ENCODE data around the gene CCDC149. TPM values are rescaled to one million over a fixed set of nuclear protein-coding genes. Genes with fewer than 3 reads are reported as not detected.

CCDC149 gene
- total RNA-seq, 1 donor from 2014 or later: 16.7 TPM

DNA sequence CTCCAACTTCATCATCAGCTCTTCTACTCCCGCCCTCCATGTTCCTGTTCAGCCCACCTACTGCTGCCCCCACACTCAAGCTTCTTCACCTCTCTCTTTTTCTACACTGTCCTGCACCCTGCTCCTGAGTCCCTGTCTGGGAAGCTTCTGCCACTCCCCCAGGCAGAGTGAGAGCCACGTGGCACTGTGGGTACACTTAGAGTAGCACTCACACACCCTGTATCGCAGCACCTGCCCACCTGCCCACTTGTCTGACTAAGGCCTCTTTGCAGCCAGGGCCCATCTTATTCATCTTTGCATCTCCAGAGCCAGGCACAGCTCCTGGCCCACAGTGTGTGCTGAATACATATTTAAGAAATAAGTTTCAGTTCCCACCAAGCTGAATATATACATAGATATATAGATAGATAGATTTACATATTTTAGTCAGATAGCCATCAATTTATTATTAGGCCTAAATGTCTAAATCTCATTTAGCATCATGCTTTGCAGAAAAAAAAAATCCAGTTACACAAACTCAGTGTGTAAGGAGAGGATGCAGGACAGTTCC lies 24.9 kb downstream of the CCDC149 start:
- TF ChIP-seq CTCF (IDR thresholded peaks at IDR 0.05) (no peak), POLR2A (IDR thresholded peaks at IDR 0.05) (no peak), POLR2AphosphoS5 (IDR thresholded peaks at IDR 0.05; ENCODE audit: insufficient read depth in 1 of 2, low read depth in 1 of 2) (no peak)
- intact Hi-C loops (cut with DNase I): no loop called here
- H3K4me3 ChIP-seq: no peak overlapping the region

DNA sequence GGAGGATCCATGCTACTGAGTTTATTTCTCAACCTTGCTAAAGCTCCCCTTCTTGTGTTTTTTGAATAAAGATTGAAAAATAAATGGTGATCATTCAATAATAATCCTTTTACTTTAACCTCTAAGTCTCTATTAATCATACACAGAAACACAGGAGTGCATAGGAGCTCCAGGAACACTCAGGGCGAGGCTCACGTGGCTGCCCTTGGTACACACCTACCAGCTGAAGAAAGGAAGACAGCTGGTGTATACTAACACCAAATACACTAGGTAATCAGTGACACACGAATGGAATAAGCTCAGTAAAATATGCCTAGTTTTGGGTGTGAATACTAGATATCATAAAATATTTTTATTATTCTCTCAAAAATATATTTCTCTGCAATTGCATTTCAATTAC lies 26.2 kb downstream of the CCDC149 start:
- Histone ChIP-seq H3K36me3 (no peaks in the 10 kb centered on the region), H3K4me1 (no peaks in the 10 kb centered on the region), H3K4me3 (no peak overlapping the region), H3K9me3 (no peaks in the 10 kb centered on the region), H3K27me3 (no peaks in the 10 kb centered on the region), H3K27ac (no peak overlapping the region)
- DNase-seq (ENCODE audit: extremely low spot score in 2 of 2): no peak
- TF ChIP-seq POLR2AphosphoS5 (IDR thresholded peaks at IDR 0.05; ENCODE audit: insufficient read depth in 1 of 2, low read depth in 1 of 2) (no peak), POLR2A (IDR thresholded peaks at IDR 0.05) (no peak), CTCF (IDR thresholded peaks at IDR 0.05) (no peak)
- intact Hi-C loops (cut with DNase I): no loop called here

More for the DNA sequence above, 24.9 kb downstream of the CCDC149 start:
- no peaks in the 10 kb centered on the region for H3K4me1 ChIP-seq
- H3K9me3 ChIP-seq: no peaks in the 10 kb centered on the region
- no peaks in the 10 kb centered on the region for H3K27me3 ChIP-seq
- H3K36me3 ChIP-seq: no peaks in the 10 kb centered on the region
- no peak overlapping the region for H3K27ac ChIP-seq
- DNase-seq (ENCODE audit: extremely low spot score in 2 of 2): no peak

- no peaks in the 10 kb centered on the region for H3K36me3 ChIP-seq
- DNase-seq (ENCODE audit: extremely low spot score in 2 of 2): no peak
- H3K27ac ChIP-seq: no peak overlapping the region
These were observed 27.5 kb downstream of the CCDC149 start for GRCh38 chr4:24885342-24885741.

DNA sequence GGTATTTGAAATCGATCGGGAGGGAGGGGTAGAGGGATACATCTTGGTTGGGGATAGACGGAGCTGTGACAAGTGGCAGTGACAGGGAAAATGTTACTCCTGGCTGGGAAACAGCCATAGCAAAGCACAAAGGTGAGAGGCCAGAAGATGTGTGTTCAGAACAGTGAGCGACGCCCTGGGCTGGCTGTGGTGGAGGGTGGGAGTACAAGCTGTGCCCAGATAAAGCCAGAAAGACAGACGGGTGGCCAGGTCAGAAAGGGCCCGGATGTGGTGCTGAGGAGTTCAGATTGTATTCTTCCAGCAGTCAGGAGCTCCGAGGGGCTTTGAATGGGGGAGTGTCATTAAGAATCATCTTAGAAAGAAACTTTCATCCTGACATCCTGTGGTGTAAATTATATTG lies 27.9 kb downstream of the CCDC149 start:
- Histone ChIP-seq H3K9me3 (no peaks in the 10 kb centered on the region), H3K36me3 (no peaks in the 10 kb centered on the region), H3K4me3 (no peak overlapping the region), H3K4me1 (no peaks in the 10 kb centered on the region), H3K27me3 (no peaks in the 10 kb centered on the region), H3K27ac (no peak overlapping the region)
- DNase-seq (ENCODE audit: extremely low spot score in 2 of 2): no peak
- no peak for TF ChIP-seq CTCF (IDR thresholded peaks at IDR 0.05)
- no peak for TF ChIP-seq POLR2A (IDR thresholded peaks at IDR 0.05)
- no peak for TF ChIP-seq POLR2AphosphoS5 (IDR thresholded peaks at IDR 0.05; ENCODE audit: insufficient read depth in 1 of 2, low read depth in 1 of 2)
- intact Hi-C loops (cut with DNase I): no loop called here

More at GRCh38 chr4:24885342-24885741, 27.5 kb downstream of the CCDC149 start:
- intact Hi-C loops (cut with DNase I): no loop called here
- Histone ChIP-seq H3K27me3 (no peaks in the 10 kb centered on the region), H3K9me3 (no peaks in the 10 kb centered on the region), H3K4me1 (no peaks in the 10 kb centered on the region), H3K4me3 (no peak overlapping the region)
- TF ChIP-seq POLR2A (IDR thresholded peaks at IDR 0.05) (no peak), POLR2AphosphoS5 (IDR thresholded peaks at IDR 0.05; ENCODE audit: insufficient read depth in 1 of 2, low read depth in 1 of 2) (no peak), CTCF (IDR thresholded peaks at IDR 0.05) (no peak)

- no peak for TF ChIP-seq POLR2A (IDR thresholded peaks at IDR 0.05)
- TF ChIP-seq POLR2AphosphoS5 (IDR thresholded peaks at IDR 0.05; ENCODE audit: insufficient read depth in 1 of 2, low read depth in 1 of 2): no peak
- TF ChIP-seq CTCF (IDR thresholded peaks at IDR 0.05): no peak
- H3K27me3 ChIP-seq: no peaks in the 10 kb centered on the region
- no peak for DNase-seq (ENCODE audit: extremely low spot score in 2 of 2)
- no peak overlapping the region for H3K4me3 ChIP-seq
- no peak overlapping the region for H3K27ac ChIP-seq
- no peaks in the 10 kb centered on the region for H3K36me3 ChIP-seq
- intact Hi-C loops (cut with DNase I): no loop called here
- H3K9me3 ChIP-seq: no peaks in the 10 kb centered on the region
- H3K4me1 ChIP-seq: peaks cover 7% of the 10 kb centered on the region
These were observed 31.2 kb downstream of the CCDC149 start for GRCh38 chr4:24881508-24882196.

Measured in vagina (tissue), 2 donors.